ENCODE results near the gene AASDH.

- TF ChIP-seq CTCF (conservative IDR thresholded peaks at IDR 0.05; ENCODE audit: low read depth, low read length) (no peak), EZH2 (IDR thresholded peaks at IDR 0.05; ENCODE audit: low read length, unreplicated experiment) (no peak)
Measured at GRCh38 chr4:56389558-56389957, 2.3 kb upstream of the AASDH start.
